Stimulated activated CD4-positive, alpha-beta T cell treated with anti-CD3 and anti-CD28 coated beads, Interleukin-4, amount 100 ng/mL, for 1 hour (primary cell): ENCODE measurements around the gene VPS33B.

Experiments used
- DNase-seq: peaks from one replicate; pipeline ENCODE4 v3.0.0-alpha.2; 2020

The VPS33B gene

GRCh38 chr15:90972133-90972532 lies 50.3 kb downstream of the VPS33B start:
- no peak for DNase-seq

GRCh38 chr15:90970274-90970673 lies 52.1 kb downstream of the VPS33B start:
- no peak for DNase-seq

DNA sequence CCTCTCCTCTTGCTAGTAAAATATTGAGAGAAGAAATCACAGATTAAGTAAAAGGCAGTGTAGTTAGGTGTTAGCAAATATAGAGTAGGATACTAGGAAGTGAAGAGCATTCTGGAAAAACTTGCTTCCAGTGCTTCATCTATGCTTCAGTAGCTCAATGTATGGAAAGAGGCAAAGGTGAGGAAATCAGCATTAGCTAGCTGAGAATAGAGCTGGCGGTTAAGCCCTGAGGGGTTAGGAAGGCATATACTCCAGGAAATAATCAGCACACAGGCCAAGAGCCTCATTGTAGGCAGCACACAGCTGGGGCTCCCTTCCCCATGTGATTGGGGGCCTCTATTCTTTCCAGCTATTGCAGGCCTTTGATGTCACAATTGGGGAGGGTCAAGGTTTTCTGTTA lies 54.0 kb downstream of the VPS33B start:
- no peak for DNase-seq

DNA sequence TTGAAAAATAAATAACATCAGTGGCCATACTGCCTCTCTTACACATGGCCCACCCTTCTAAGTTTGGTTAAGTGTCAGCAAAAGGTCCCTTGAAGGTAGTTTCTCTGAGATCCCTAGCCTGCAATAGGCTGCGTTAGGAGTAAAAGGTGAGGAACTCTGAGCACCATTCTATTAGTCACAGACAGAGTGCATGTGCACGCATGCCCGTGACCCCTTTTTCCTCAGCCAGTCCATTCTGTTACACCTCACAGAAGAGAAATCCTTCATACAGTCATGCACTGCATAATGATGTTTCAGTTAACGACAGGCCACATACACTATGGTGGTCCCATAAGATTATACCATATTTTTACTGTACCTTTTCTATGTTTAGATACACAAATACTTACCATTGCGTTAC lies 55.2 kb downstream of the VPS33B start:
- DNase-seq = no peak

- no peak for DNase-seq
Measured at GRCh38 chr15:90966262-90966661, 56.1 kb downstream of the VPS33B start.

GRCh38 chr15:90962021-90962420 lies 60.4 kb downstream of the VPS33B start:
- no peak for DNase-seq

- DNase-seq = no peak
Measured at GRCh38 chr15:90960298-90961091, 61.9 kb downstream of the VPS33B start.

DNA sequence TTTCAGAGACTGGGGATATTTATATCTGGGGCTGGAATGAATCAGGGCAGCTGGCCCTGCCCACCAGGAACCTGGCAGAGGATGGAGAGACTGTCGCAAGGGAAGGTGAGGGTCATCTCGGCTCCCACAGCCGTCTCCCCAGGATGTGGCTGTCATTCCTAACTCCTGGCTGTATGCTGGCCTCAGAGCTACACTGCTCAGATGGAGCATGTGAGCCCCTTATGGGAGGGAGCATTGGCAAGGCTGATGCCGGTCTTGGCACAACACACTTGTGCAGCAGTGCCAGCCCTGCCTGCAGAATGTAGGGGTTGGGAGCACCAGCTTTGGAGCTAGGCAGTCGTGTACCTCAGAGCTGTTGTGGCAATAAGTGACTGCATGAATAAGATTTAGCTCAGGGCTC lies 62.5 kb downstream of the VPS33B start:
- no peak for DNase-seq

- DNase-seq = no peak
Measured at GRCh38 chr15:90959028-90959595, 63.3 kb downstream of the VPS33B start.

DNA sequence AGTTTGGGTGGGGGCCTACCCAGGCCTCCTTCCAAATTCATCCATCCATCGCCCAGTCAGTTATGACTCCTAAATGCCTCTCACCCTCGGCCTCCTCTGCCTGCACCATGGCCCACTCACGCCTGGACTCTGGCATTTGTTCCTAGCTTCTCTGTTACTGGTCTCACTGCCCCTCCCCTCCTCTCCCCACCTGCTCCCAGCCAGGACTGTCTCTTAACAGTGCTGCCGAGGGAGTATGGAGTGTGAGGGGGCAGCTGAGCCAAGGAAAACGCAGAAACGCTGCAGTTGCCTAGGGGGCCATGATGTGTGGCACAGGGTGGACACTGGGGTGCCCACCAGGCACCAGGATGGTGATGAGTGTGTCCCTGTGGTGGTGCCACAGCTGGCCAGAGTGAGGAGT lies 64.6 kb downstream of the VPS33B start:
- no peak for DNase-seq

DNA sequence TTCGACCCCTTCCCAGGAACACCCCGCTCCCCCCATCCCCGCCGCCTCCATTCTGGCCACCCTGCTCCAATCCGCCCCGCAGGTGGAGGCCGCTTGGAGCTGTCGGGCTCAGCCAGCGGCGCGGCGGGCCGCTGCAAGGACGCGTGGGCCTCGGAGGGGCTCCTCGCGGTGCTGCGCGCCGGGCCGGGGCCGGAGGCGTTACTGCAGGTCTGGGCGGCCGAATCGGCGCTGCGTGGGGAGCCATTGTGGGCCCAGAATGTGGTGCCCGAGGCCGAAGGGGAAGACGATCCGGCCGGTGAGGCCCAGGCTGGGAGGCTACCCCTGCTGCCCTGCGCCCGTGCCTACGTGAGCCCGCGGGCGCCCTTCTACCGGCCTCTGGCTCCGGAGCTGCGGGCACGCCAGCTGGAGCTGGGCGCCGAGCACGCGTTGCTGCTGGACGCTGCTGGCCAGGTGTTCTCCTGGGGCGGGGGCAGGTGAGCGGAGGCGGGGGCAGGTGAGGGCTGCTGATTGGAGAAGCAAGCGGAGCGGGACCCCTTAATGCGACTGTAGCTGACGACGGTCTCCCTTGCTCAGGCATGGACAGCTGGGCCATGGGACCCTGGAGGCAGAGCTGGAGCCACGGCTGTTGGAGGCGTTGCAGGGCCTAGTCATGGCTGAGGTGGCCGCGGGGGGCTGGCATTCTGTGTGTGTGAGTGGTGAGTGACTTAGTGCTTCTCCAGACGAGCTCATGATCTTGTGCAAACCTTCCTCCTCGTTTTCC lies 65.2 kb downstream of the VPS33B start:
- no peak for DNase-seq

GRCh38 chr15:90956274-90957030 lies 65.9 kb downstream of the VPS33B start:
- peak; percentile 68 for DNase-seq

GRCh38 chr15:90955624-90956273 lies 66.6 kb downstream of the VPS33B start:
- no peak for DNase-seq

DNA sequence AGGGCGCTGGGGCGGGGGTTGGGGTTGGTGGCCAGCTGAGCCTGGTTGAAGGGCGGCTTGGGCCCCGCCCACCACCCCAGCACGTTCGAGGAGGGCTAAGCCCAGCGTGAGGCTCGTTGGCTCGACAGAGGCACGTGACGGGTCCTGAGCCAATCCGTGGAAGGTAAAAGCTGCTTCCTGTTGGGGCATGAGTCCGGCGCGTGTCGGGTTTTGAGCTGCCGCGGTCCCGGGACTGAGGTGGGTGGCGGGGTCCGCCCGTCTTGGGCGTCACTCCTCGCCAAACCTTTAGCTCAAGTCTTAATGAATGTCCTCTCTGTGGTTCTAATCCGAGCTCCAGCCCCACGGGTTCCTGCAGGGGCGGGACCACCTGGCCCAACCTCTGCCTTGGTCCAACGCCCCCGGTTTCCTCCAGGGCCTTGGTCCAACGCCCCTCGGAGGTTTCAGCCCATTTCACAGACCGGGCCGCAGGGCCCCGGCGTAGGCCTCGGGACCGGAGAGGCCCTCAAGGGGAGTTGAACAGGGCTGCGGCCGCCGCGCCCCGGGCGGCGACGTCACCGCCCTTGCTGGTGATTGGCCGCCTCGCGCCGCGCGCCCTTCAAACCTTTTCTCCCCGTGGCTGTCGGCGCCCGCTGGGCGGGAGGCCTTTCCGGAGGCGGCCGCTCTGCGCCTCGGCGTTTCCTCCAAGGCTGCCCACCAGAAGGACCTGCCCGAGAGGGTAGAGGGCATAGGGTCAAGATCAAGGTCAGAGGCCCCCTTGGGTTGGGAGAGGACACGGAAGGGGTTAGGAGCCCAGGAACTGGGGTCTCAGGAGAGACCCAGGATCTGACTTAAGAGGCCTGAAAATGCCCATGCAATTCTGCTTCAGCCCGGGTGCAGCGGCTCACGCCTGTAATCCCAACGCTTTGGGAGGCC lies 67.4 kb downstream of the VPS33B start, which contains the start of gene RCCD1:
TSS of gene RCCD1 (plus strand) at position 173 of the 912 bp plus-strand sequence. CDS start 1,851 bp downstream, outside the sequence.
- peak; percentile 87 for DNase-seq

DNA sequence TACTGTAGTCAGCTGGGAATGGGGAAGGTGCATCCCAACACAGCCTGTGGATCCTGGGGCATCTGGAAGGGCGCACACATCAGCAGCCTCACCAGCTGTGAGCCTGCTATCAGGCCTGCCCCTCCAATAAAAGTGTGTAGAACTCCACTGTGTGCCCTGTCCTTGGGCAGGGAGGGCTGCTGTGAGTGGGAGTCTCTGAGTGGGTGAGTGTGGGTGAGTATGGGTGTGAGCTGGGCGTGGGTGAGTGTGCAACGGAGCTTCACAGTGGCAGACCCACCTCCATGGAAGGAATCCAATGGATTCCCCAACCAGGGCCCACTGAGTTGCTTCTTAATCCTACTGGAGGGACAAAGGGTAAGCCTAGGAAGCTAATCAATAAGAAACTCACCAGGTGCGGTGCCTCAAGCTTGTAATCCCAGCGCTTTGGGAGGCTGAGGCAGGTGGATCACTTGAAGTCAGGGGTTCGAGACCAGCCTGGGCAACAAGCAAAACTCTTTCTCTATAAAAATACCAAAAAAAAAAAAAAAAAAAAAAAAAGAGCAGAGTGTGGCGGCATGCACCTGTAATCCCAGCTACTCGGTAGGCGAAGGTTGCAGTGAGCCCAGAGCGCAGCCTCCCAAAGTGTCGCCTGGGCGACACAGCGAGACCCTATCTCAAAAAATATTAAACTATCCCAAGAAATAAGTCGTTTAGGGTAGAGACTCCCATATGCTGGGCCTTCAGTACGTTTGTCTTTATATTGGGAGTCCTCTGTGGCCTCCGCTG lies 68.3 kb downstream of the VPS33B start:
- no peak for DNase-seq

DNA sequence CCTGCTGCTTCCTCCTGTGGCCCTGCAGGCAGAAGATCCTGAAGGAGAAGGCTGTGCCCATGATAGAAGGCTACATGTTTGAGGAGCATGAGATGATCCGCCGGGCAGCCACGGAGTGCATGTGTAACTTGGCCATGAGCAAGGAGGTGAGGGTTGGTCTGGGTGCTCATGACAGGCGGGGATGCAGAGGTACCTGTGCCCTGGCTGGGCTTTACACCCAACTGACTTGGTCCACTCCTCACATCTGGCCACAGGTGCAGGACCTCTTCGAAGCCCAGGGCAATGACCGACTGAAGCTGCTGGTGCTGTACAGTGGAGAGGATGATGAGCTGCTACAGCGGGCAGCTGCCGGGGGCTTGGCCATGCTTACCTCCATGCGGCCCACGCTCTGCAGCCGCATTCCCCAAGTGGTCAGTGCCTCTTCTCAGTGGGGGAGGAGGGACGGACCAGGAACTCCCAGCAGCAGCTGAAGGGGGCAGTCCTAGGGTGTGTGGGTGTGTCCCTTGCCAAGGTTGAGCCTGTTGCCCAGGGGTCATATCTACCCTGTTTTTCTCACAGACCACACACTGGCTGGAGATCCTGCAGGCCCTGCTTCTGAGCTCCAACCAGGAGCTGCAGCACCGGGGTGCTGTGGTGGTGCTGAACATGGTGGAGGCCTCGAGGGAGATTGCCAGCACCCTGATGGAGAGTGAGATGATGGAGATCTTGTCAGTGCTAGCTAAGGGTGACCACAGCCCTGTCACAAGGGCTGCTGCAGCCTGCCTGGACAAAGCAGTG lies 69.3 kb downstream of the VPS33B start:
- DNase-seq = no peak

DNA sequence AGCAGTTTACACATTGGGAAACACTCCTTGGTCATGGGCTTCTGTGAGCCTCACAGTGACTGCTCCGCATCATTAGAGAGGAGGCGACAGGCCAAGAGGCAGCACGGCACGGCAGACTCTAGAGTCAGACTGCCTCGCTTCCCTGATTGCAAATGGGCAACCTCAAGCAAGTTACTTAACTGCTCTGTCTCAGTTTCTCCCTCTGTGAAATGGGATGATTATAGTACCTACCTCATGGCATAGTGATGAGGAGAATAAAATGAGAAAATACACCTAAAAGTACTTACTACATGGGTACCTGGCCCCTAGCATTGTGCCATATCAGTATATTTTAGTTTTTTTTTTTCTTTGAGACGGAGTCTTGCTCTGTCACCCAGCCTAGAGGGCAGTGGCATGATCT lies 71.7 kb downstream of the VPS33B start:
- DNase-seq = no peak

DNA sequence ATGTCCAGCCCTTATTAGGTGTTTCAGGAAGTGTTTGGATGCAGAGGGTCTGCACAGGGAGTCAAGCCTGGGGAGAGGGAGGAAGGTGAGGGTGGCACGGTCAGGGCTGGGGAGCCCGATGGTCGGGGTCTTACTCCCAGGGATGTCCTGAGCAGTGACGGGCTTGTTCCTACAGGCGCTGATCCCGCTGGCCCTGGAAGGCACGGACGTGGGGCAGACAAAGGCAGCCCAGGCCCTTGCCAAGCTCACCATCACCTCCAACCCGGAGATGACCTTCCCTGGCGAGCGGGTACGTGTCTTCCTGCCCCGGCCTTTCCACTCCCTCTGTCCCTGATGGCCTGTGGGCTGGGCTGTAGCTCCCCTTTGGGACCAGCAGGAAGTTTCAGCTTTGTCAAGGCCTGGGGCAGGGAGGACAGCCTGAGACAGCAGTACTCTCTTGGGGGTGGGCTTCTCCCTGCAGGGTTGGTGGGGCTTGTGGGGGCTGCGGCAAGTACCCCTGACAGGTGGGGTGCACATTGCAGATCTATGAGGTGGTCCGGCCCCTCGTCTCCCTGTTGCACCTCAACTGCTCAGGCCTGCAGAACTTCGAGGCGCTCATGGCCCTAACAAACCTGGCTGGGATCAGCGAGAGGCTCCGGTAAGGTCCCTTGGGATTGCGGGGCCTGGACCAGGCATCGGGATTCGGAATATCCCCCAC lies 72.3 kb downstream of the VPS33B start:
- DNase-seq = no peak
